HL-60/S4 treated with retinoic acid at 250 ng/mL for 4 days and 3 days (cell line): ENCODE measurements around the gene MND1.

Source experiments
- in situ Hi-C: fragments of 300-500 bp; cut with MboI; formaldehyde crosslinking; loops from 2 replicates; pipeline ENCODE4 v1.7.0; 2022; ENCODE audit warnings: low sequenced_read_pairs

Gene MND1, protein sequence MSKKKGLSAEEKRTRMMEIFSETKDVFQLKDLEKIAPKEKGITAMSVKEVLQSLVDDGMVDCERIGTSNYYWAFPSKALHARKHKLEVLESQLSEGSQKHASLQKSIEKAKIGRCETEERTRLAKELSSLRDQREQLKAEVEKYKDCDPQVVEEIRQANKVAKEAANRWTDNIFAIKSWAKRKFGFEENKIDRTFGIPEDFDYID

DNA sequence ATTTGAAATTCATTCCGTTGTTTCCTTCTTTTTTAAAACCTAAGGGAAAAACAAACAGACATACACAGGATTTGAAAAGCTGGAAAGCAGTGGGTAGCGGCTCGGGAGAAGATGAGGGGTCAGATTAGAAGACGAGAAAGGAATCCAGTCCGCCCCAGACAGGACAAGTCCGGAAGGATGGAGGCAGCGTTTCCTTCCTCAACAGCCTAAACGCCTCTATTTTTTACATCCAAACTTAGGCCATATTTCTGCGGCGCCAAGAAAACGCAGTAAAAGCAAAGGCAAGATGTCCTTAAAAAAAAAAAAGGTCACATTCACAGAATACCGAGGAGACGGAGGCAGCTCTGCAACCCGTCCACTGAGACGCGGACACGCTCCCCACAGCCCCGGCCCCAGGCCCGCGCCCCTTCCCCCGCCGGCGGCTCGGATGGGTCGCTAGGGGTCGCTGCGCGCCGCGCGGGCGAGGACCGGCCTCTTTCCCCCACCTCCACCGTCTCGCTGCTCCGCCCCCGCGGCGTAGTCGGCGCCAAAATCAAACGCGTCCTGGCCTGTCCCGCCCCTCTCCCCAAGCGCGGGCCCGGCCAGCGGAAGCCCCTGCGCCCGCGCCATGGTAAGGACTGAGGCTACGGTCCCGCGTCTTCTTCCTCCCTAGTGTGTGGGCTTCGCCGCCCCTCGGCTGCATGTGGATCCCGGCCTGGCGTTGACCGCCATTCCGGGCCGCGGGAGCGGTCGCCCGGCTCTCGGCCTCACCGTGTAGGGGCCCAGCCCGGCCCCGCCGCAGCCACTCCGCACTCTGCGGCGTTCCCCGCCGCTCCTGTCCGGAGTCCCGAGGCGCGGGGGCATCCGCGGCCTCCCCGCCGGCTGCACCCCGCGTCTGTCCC lies at the start of gene MND1:
Gene MND1, plus strand, starts transcription at position 558 of the 881 bp plus-strand sequence. Its CDS starts 50 bp downstream, at position 608.
- in situ Hi-C loops: no loop called here

DNA sequence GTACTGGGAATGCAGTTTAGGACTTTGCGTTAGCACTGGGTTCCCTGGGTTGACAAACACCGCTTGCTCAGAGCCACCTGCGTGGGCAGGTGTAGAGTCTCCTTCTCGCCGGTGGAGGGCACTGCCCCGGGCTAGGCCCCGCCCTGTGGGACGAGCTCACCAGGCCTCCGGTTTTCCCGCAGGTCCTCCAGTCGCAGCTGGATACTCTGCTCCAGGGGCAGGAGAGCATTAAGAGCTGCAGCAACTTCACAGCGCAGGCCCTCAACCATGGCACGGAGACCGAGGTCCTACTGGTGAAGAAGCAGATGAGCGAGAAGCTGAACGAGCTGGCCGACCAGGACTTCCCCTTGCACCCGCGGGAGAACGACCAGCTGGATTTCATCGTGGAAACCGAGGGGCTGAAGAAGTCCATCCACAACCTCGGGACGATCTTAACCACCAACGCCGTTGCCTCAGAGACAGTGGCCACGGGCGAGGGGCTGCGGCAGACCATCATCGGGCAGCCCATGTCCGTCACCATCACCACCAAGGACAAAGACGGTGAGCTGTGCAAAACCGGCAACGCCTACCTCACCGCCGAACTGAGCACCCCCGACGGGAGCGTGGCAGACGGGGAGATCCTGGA lies 49.2 kb upstream of the MND1 start:
- in situ Hi-C loops: no loop called here

DNA sequence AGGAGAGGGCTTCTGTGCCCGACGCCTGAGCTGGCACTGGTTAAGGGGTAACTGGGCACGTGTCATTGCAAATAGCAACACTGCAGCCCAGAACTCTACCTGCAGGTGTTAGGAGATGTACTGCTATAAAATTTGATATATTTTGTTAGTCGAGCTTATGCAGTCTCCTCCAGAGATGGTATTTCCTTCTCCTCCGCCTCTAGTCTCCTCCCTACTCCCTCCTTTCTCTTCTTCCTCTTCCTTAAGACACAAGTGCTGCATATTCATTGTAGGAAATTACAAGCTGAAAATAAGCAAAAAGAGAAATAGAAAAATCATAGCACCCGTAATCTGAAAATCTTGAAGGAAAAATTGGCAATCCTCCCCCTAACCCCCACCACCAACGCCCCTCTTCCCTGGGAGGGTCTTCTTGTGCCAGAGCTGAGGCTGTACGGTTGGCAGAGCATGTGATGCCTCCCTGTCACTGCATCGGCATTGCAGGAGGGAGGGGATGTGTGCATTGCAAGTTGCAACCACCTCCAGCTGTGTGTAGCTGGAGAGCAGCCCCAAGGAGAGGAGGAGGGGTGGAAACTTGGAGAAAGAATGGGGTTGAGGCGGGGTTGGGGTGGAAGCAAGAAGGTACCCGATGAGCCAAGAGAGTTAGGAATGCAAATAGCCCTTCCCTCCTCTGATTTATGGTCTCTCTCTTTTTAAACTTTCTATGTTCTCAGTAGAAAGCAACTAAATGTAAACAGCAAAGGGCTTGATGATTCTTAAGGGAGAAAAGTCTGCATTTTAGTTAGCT lies 48.3 kb upstream of the MND1 start:
- in situ Hi-C loops: no loop called here

- in situ Hi-C loops: no loop called here
These were observed 47.4 kb upstream of the MND1 start for GRCh38 chr4:153297116-153297515.

DNA sequence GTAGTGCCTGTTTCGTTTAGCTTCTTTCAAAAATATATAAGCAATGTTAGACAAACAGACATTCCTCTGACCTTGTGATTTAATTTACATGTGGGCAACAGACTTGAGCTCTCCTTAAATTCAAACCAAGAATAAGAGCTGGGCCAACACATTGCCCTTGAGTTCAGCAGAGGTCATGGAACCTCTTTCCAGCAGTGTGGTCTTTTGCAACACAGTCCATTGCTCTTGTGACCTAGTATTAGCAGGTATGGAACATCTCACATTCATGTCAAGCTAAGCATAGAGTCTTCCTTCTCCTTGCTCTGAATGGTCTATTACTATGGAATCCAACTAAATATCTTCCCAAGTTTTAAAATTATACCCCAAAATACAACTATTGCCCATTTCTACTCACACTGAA lies 33.7 kb upstream of the MND1 start:
- in situ Hi-C loops: no loop called here

- in situ Hi-C loops: no loop called here
These were observed 29.6 kb upstream of the MND1 start for GRCh38 chr4:153314915-153315314.

- in situ Hi-C loops: no loop called here
These were observed 25.7 kb upstream of the MND1 start for GRCh38 chr4:153318696-153319320.

DNA sequence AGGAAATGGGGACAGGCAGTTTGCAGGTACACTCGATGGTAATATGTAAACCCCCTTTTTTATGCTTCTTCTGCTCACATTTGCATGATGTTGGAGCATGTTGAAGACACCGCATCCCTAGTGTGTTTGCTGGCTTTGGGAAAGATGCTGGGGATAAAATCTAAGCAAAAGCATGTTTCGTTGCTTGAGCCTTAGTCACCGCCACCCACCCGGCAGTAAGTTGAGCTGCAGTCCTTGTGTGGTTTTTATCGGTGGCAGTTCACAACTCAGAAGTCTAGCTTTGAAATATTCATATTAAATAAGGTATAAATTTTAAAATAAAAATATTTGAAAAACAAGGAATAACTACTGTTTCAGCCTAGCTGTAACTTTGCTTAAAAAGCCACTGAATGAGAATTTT lies 21.7 kb upstream of the MND1 start:
- in situ Hi-C loops: no loop called here

GRCh38 chr4:153324046-153324445 lies 20.4 kb upstream of the MND1 start:
- in situ Hi-C loops: no loop called here

DNA sequence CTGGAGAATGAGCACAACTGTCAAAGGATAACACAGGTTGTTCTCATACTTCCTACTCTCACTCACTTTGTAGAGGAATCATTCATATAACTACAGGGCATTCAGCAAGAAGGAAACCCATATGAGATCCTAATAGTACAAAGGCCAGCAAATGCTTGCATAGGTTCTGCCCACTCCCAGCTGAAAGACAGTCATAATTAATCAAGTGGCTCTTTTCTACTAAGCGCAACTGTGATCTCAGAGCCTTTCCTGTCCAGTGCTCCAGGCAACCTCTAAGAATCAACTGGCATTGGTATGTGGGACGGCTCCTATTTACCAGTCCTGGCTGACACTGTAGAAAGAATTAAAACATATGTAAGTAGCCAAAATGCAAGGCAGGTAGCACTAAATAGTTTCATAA lies 18.9 kb upstream of the MND1 start:
- in situ Hi-C loops: no loop called here

- in situ Hi-C loops: no loop called here
These were observed 18.0 kb upstream of the MND1 start for GRCh38 chr4:153326513-153326912.

DNA sequence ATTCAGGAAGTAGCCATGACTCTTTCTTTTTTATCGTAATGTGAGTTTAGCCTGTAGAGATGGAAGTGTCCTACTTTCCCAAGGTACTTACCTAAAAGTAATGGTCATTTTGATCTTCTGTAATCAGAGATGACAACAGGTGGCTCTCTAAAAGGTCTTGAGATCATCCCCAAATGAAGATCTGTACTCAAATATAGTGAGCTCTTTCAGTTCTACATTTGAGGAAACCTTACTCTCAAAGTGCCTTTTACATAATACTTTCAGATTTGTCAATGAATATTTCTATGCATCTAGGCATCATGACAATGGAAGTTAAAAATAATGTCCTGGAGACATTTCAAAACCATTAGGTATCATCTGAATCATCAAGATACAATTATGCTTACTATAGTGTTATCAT lies 17.2 kb upstream of the MND1 start:
- in situ Hi-C loops: no loop called here

GRCh38 chr4:153332936-153333335 lies 11.6 kb upstream of the MND1 start:
- in situ Hi-C loops: no loop called here

GRCh38 chr4:153333874-153334273 lies 10.6 kb upstream of the MND1 start:
- in situ Hi-C loops: no loop called here

- in situ Hi-C loops: no loop called here
These were observed 8.8 kb upstream of the MND1 start for GRCh38 chr4:153335665-153336064.

GRCh38 chr4:153337686-153338085 lies 6.8 kb upstream of the MND1 start:
- in situ Hi-C loops: no loop called here

GRCh38 chr4:153341575-153342090 lies 2.9 kb upstream of the MND1 start:
- in situ Hi-C loops: no loop called here

DNA sequence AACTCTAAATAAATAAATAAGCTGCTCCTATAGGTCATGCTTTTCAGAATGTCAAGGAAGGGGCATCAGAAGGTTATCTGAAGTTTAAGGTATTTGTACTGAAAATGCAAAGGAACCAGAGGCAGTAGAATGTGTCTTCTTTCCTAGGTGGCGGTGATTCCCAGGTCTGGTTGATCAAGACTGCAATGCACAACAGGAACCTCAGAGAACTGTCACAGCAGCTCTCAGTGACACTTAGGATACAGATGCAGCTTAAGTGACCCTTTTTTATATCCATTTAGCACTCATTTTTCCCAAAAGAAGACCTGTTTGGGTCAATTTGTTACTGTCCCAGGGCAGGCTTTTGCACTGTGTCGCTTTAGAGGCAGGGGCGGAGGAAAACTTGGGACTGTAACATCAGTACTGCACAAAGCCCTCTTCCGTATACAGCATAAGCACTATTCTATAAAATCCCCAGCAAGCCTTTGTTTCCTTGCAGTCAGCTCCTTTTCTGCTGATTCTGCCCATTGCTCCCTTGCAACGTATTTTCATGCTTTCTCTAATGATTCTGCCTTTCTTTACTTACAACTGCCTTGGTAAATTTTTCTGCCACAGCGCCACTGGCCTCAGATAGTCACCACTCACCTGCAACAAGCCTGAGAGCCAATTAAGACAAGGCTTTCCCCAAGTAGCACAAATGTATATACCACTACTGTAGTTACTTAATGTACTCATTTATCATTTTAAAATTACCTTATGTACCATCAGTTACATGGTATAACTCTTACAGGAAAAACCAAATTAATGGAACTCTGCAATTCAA lies 1.5 kb upstream of the MND1 start:
- in situ Hi-C loops: no loop called here
